ENCODE measurements around the gene ADD3. TPM values are rescaled to one million over a fixed set of nuclear protein-coding genes. Genes with fewer than 3 reads are reported as not detected.
"Not testable (repeated sequence)": the region's sequence is repeated elsewhere in the genome, so short reads cannot be mapped to it uniquely, and the experiment has no call there.

Gene ADD3
- polyA plus RNA-seq, 3 donors: 94.8 to 126 (median 111) TPM

DNA sequence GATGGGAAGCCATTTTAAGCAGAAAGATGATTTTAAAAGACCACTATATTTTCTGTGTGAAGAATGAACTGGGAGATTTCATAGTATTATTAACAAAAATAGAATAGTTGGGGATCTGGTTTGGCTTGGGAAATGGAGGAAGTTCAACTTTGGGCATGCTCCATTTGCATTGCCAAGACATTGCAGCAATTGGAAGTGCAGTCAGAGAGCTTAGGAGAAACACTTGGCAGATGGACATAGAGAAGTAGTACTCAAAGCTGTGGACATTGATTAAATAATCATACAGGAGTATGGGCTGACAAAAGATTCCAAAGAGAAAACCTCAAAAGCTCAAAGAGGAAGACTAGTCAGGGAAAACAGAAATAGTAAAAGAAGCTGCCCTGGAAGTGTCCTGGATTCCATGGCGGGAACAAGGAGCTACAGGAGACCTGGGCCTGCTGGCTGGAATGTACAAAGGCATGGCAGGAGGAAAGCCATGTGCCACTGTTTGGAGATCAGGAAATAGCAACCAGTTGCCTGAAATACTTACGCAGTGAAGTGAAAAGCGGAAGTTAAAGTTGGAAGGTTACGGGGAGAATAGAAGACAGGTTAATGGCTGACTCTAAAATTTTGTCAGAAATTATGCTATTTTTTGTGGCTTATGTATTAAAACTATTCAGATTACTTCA lies 106.0 kb downstream of the ADD3 start:
- Histone ChIP-seq H3K79me2 (ENCODE audit: insufficient read depth, low read length) (no peaks in the 10 kb centered on the region), H3K4me1 (ENCODE audit: control insufficient read depth in 1 of 2, insufficient read depth in 2 of 2, low read length in 2 of 2) (peaks cover 4 to 12% of the 10 kb centered on the region in 2 donors), H4K20me1 (ENCODE audit: insufficient read depth, low read length) (no peaks in the 10 kb centered on the region), H3K9ac (ENCODE audit: insufficient read depth, low read length, poor library complexity, severe bottlenecking) (no peak overlapping the region), H3K27ac (ENCODE audit: low read depth in 1 of 2, low read length in 2 of 2) (peak overlapping the region in 1 of 2 donors; percentile 22), H3K27me3 (ENCODE audit: control insufficient read depth in 2 of 2, insufficient read depth in 2 of 2, low read length in 2 of 2) (no peaks in the 10 kb centered on the region), H3K9me3 (replicated peaks in 1 of 2; ENCODE audit: control insufficient read depth in 1 of 2, insufficient read depth in 1 of 2, low read length in 2 of 2) (no peaks in the 10 kb centered on the region), H2AFZ (ENCODE audit: insufficient read depth, low read depth, low read length, poor library complexity, severe bottlenecking) (no peak overlapping the region), H3K4me3 (replicated peaks in 1 of 3; ENCODE audit: low read depth in 2 of 3, low read length in 3 of 3) (no peak overlapping the region), H3K4me2 (replicated peaks; ENCODE audit: extremely low read depth, low read length, poor library complexity, severe bottlenecking) (no peak overlapping the region), H3K36me3 (replicated peaks in 1 of 2; ENCODE audit: control insufficient read depth in 1 of 2, insufficient read depth in 2 of 2, low read length in 2 of 2) (peaks cover 26 to 82% of the 10 kb centered on the region in 2 donors)
- H3K36me3 Mint-ChIP-seq: peaks cover 58 to 78% of the 10 kb centered on the region in 2 donors
- peak in 2 of 3 donors; percentile 14 to 17 for DNase-seq
- no peaks in the 10 kb centered on the region for H3K9me3 Mint-ChIP-seq
- H3K4me1 Mint-ChIP-seq: peaks cover 9% of the 10 kb centered on the region
- WGBS (ENCODE audit: insufficient coverage): 75% methylated on average over 2 of the region's 4 CpGs
- no peak overlapping the region for H3K4me3 Mint-ChIP-seq
- peak overlapping the region in 6 of 7 donors; percentile 4 to 76 (median 33) for H3K27ac Mint-ChIP-seq
- H3K27me3 Mint-ChIP-seq (ENCODE audit: low read depth in 3 of 3): peaks cover 0 to 1% (median 0%) of the 10 kb centered on the region in 3 donors
- TF ChIP-seq, protein P1, sequence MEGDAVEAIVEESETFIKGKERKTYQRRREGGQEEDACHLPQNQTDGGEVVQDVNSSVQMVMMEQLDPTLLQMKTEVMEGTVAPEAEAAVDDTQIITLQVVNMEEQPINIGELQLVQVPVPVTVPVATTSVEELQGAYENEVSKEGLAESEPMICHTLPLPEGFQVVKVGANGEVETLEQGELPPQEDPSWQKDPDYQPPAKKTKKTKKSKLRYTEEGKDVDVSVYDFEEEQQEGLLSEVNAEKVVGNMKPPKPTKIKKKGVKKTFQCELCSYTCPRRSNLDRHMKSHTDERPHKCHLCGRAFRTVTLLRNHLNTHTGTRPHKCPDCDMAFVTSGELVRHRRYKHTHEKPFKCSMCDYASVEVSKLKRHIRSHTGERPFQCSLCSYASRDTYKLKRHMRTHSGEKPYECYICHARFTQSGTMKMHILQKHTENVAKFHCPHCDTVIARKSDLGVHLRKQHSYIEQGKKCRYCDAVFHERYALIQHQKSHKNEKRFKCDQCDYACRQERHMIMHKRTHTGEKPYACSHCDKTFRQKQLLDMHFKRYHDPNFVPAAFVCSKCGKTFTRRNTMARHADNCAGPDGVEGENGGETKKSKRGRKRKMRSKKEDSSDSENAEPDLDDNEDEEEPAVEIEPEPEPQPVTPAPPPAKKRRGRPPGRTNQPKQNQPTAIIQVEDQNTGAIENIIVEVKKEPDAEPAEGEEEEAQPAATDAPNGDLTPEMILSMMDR (IDR thresholded peaks at IDR 0.05): no peak
- intact Hi-C loops (cut with micrococcal nuclease): no loop called here

DNA sequence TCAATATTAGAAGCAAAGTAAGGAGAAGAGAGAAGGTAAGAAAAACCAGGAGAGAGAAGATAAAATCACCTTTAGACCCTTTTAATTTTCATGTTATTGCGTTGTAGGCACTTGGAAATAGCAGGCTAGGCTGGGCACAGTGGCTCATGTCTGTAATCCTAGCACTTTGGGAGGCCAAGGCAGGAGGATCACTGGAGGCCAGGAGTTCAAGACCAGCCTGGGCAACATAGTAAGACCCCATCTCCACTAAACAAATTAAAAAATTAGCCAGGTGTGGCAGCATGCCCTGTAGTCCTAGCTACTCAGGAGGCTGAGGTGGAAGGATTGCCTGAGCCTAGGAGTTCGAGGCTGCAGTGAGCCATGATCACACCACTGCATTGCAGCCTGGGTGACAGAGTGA lies 106.9 kb downstream of the ADD3 start:
- H3K4me2 ChIP-seq (replicated peaks; ENCODE audit: extremely low read depth, low read length, poor library complexity, severe bottlenecking); H3K4me3 Mint-ChIP-seq; H3K27ac Mint-ChIP-seq; H3K4me3 ChIP-seq (replicated peaks in 1 of 3; ENCODE audit: low read depth in 2 of 3, low read length in 3 of 3); H3K9me3 Mint-ChIP-seq; H3K27me3 ChIP-seq (ENCODE audit: control insufficient read depth in 2 of 2, insufficient read depth in 2 of 2, low read length in 2 of 2); DNase-seq; H3K27me3 Mint-ChIP-seq (ENCODE audit: low read depth in 3 of 3); H3K9ac ChIP-seq (ENCODE audit: insufficient read depth, low read length, poor library complexity, severe bottlenecking); H3K79me2 ChIP-seq (ENCODE audit: insufficient read depth, low read length); H4K20me1 ChIP-seq (ENCODE audit: insufficient read depth, low read length); intact Hi-C loops (cut with micrococcal nuclease); H3K9me3 ChIP-seq (replicated peaks in 1 of 2; ENCODE audit: control insufficient read depth in 1 of 2, insufficient read depth in 1 of 2, low read length in 2 of 2); H3K27ac ChIP-seq (ENCODE audit: low read depth in 1 of 2, low read length in 2 of 2); H2AFZ ChIP-seq (ENCODE audit: insufficient read depth, low read depth, low read length, poor library complexity, severe bottlenecking): not testable (repeated sequence)
- WGBS (ENCODE audit: insufficient coverage): 100% methylated on average over 1 of the region's 2 CpGs
- H3K36me3 ChIP-seq (replicated peaks in 1 of 2; ENCODE audit: control insufficient read depth in 1 of 2, insufficient read depth in 2 of 2, low read length in 2 of 2): peaks cover 25 to 82% of the 10 kb centered on the region in 2 donors
- H3K4me1 ChIP-seq (ENCODE audit: control insufficient read depth in 1 of 2, insufficient read depth in 2 of 2, low read length in 2 of 2): peaks cover 10 to 21% of the 10 kb centered on the region in 2 donors
- H3K4me1 Mint-ChIP-seq: peaks cover 17% of the 10 kb centered on the region
- H3K36me3 Mint-ChIP-seq: peaks cover 59 to 76% of the 10 kb centered on the region in 2 donors

Measured in CD14-positive monocyte (primary cell).